Stimulated activated CD4-positive, alpha-beta T cell treated with anti-CD3 and anti-CD28 coated beads, Interleukin-15, amount 100 ng/mL, for 24 hours (primary cell): ENCODE data around the gene LRRC2.

ENCODE experiments used
- DNase-seq: peaks from one replicate; pipeline ENCODE4 v3.0.0-alpha.2; 2020

Gene LRRC2

GRCh38 chr3:46492890-46493547 lies 73.1 kb downstream of the LRRC2 start:
- DNase-seq: no peak

GRCh38 chr3:46491089-46492070 lies 74.7 kb downstream of the LRRC2 start:
- DNase-seq: no peak

GRCh38 chr3:46490338-46491084 lies 75.6 kb downstream of the LRRC2 start:
- no peak for DNase-seq

DNA sequence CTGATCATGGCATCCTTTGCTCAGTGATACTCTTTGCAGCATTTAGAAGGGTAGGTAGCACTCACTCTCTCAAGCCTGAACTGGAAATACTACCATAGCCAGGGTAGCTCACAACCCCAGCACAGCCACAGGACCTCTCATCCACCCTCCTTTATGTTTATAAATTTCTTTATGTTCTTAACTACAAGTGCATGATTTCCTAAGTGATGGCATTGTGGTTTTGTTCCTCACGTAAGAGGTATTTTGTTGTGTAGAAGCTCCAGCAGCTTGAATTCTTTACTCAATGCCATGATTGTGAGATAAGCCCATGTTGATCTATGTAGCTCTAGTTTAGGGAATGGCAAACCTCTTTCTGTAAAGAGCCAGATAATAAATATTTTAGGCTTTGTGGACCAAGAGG lies 76.2 kb downstream of the LRRC2 start:
- DNase-seq: no peak

DNA sequence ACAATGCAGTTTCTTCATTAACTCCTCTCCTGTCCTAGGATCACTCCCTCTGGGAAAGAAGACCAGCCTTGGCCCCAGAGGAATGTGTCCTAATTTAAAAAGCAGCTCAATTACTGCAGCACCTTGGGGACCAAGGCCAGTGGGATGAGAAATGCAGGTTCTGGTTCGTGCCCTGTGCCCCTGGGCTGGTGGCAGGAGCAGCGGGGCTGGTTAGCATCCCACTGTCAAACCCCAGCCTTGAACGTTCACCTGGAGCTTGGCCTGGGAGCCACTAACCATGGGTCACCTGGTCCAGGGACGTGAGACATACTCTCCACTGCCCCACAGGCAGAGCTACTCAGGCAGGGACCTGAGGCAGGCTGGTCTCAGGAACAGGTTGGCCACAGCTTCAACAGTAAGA lies 76.7 kb downstream of the LRRC2 start:
- DNase-seq: no peak

DNA sequence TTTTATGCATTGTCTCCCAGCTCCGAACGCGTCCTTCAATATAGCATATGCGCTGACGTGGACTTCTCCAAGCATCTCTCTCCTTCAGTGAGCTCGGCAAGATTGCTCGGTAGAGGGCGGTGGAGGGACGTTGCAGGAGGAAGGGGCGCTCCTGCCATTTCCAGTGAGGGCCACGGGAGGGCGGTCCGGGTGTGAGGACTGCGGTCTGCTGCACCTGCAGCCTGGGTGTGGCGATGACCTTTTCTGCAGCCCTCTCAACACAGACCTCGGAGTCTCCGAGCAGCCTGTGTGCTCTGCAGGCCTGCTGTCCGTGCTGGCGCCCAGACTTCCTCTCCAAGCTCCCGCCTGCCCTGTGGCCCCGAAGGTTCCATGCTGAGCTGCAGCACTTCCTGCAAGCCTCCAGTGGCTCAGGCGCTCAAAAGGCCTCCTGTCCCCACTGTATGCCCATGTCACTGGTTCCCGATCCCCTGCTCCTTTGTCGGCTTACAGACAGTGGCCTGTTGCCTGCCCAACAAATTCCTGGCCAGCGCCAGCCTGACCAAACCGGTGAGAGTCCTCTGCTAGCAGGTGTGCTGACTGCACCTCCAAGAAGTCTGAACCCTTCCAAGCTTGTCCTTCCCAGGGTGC lies 77.3 kb downstream of the LRRC2 start:
- peak; percentile 97 for DNase-seq

GRCh38 chr3:46485779-46486175 lies 80.3 kb downstream of the LRRC2 start:
- no peak for DNase-seq

DNA sequence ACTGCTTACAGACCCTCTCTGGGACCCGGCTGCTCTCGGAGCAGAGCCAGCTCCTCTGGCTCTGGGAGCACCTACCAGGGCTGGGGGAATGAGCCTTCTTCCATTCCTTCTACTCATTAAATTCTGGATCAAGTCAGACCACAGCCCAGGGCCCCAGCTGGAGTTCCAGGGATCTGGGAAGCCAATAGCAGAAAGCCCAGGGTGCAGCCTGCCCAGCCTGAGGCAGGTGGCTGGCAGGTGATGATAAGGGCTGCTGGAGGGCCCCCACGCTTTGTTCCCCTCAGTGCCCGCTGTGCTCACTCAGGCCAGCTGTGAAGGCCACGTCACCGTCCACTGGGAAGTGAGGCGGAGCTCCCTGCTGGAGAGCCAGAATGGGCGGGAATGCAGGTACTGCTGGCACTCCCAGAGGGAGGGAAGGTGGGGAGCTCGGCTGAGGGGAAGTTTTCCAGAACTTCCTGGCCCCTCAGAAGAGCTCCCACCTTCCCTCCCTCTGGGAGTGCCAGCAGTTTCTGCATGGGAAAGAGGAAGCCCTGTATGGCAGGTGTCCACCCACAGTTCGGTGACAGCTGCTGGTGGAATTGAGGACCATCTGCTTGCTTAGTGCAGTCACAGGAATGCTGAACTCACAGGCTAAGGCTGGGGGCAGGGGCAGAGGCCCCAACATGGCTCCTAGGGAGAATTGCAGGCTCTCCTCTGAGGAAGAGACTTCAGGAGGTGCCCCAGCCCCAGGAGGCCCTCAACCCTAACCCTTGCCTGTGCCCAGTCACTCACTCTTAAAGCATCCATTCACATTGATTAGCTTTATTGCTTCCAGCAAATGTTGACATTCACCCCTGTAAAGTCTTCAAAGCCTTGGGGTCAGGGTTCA lies 81.0 kb downstream of the LRRC2 start:
- DNase-seq: no peak

- no peak for DNase-seq
These were observed 81.7 kb downstream of the LRRC2 start for GRCh38 chr3:46484388-46484787.

DNA sequence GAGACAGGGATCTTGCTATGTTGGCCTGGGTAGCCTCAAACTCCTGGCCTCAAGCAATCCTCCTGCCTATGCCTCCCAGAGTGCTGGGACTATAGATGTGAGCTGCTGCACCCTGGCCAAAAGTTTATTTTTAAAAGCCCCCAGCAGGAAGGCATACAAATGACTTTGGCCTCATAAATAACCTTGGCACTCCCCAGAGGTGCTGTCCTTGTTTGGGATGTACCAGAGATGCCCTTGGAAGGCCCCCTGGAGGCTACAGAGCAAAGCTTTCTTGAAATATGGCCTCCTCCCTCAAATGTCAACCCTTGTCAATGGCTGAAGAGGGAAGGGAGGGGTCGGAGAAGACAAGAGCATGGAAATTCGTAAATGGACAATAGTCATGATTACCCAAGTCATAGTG lies 82.3 kb downstream of the LRRC2 start:
- DNase-seq: no peak

DNA sequence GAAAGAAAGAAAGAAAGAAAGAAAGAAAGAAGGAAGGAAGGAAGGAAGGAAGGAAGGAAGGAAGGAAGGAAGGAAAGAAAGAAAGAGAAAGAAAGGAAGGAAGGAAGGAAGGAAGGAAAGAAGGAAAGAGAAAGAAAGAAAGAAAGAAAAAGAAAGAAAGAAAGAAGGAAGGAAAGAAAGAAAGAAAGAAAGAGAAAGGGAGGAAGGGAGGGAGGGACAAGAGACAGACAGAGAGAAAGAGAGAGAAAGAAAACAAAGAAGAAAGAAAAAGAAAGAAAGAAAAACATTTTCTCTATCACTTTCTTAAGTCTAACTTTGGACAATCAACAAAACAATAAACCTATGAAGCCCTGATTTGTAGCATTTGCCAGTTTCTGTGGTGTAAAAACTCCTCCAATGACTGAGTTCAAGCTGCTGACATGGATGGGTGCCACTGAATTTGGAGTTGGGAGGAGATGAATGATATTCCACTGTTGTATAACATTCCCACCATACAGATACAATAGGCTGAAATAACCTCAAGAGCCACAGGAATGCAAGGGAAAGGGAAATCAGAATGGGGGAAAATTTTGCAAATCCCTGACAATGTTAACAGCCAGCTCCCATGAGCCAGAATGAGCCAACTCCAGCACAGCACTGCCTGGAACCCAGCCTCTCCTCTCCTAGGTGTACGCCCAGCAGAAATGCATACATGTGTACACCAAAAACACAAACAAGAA lies 83.3 kb downstream of the LRRC2 start:
- no peak for DNase-seq

GRCh38 chr3:46481636-46482035 lies 84.5 kb downstream of the LRRC2 start:
- DNase-seq: no peak

DNA sequence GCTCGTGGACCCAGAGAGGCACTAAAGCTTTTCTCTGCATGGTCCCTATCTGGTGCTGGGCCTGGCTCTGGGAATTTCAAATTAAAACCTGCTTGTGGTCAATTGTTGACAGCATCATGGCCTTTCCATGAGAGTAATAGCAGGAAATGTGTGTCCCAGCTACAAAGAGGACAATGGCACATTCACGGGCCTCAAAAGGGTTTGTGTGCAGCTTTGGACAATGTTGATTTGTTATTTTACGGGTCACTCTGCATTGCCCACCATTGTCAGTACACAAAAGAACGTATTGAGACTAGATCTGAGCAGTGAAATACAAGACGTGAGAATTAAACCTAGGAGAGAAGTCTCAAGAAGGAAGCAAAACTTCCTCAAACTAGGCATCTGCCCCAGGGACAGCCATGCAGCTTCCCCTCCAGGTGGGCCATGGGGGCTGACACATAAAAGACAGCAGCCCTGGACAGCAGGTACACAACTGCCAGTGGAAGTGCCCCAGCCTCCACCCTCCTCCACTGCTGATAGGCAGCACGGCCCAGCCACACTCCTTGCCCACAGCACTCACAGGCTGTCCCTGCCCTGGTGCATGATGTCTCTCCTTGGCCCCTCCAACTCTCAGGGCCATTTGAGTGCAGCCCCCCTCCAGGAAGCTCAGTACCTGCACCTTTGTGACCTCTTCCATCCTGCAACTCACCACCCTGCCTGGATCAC lies 85.5 kb downstream of the LRRC2 start:
- DNase-seq: no peak

- DNase-seq: no peak
These were observed 86.4 kb downstream of the LRRC2 start for GRCh38 chr3:46479696-46480095.

GRCh38 chr3:46479021-46479420 lies 87.1 kb downstream of the LRRC2 start:
- no peak for DNase-seq

- no peak for DNase-seq
These were observed 87.8 kb downstream of the LRRC2 start for GRCh38 chr3:46478341-46478740.

GRCh38 chr3:46477756-46478155 lies 88.3 kb downstream of the LRRC2 start:
- DNase-seq: no peak

DNA sequence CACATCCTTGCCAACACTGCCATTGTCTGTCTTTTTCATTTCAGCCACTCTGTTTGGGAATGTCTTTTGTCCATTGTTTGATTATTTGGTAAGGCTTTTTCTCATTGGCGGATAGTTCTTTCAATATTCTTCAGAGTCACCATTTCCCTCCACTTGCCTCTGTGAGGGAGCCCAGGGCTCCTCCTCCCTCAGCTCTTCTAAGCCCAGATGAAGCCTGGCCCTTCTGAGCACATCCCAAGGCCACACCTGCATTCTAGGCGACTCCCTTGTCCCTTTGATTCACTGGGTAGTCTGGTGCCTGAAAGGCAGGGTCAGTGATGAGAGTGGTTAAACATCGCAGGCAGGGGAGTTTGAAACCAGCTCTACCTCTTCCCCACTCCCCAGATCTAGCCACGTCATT lies 89.0 kb downstream of the LRRC2 start:
- DNase-seq: no peak

- DNase-seq: no peak
These were observed 93.4 kb downstream of the LRRC2 start for GRCh38 chr3:46472736-46473135.

GRCh38 chr3:46471371-46471914 lies 94.7 kb downstream of the LRRC2 start:
- DNase-seq: no peak
